T1000 (cell line): ENCODE results near the gene TEFM.
"Not testable (repeated sequence)": the region's sequence is repeated elsewhere in the genome, so short reads cannot be mapped to it uniquely, and the experiment has no call there.

Experiments used
- DNase-seq: peaks from one replicate; lab custom pipeline; 2025; ENCODE audit warnings: mixed read lengths; lab: John Stamatoyannopoulos, UW

Gene TEFM

GRCh38 chr17:30906101-30906911 lies at the start of gene TEFM:
TEFM (minus strand) TSS chr17:30906238; CDS start chr17:30906198, 40 bp downstream.
- DNase-seq: peak; percentile 94

- DNase-seq: no peak
Measured at GRCh38 chr17:30954046-30954830, 48.2 kb upstream of the TEFM start.

- no peak for DNase-seq
Measured at GRCh38 chr17:30952638-30953393, 46.8 kb upstream of the TEFM start.

GRCh38 chr17:30950669-30951399 lies 44.8 kb upstream of the TEFM start:
- DNase-seq: peak; percentile 7

GRCh38 chr17:30950189-30950588 lies 44.2 kb upstream of the TEFM start:
- DNase-seq: no peak

- no peak for DNase-seq
Measured at GRCh38 chr17:30947796-30948195, 41.8 kb upstream of the TEFM start.

- DNase-seq: no peak
Measured at GRCh38 chr17:30942308-30943079, 36.5 kb upstream of the TEFM start.

- no peak for DNase-seq
Measured at GRCh38 chr17:30939051-30939689, 33.1 kb upstream of the TEFM start.

GRCh38 chr17:30933966-30934365 lies 27.9 kb upstream of the TEFM start:
- no peak for DNase-seq

GRCh38 chr17:30931582-30931981 lies 25.5 kb upstream of the TEFM start:
- DNase-seq: not testable (repeated sequence)

GRCh38 chr17:30930495-30930894 lies 24.5 kb upstream of the TEFM start:
- no peak for DNase-seq

- not testable (repeated sequence) for DNase-seq
Measured at GRCh38 chr17:30929861-30930260, 23.8 kb upstream of the TEFM start.

GRCh38 chr17:30929081-30929633 lies 23.1 kb upstream of the TEFM start:
- no peak for DNase-seq

GRCh38 chr17:30928584-30928983 lies 22.5 kb upstream of the TEFM start:
- no peak for DNase-seq

GRCh38 chr17:30927756-30928155 lies 21.7 kb upstream of the TEFM start:
- DNase-seq: no peak

GRCh38 chr17:30926516-30926915 lies 20.5 kb upstream of the TEFM start:
- DNase-seq: no peak

GRCh38 chr17:30924341-30924740 lies 18.3 kb upstream of the TEFM start:
- DNase-seq: no peak

- DNase-seq: no peak
Measured at GRCh38 chr17:30922235-30923030, 16.4 kb upstream of the TEFM start.

GRCh38 chr17:30921544-30922196 lies 15.6 kb upstream of the TEFM start, which contains the start of gene ADAP2:
ADAP2 (plus strand) TSS chr17:30921945; CDS start chr17:30922015, 70 bp downstream.
- no peak for DNase-seq
